Psoas muscle (tissue), 8 donors: ENCODE data around the gene NAE1. TPM values are rescaled to one million over a fixed set of nuclear protein-coding genes. Genes with fewer than 3 reads are reported as not detected.

ENCODE experiments used
- ATAC-seq, 4 donors: fragments of 200-7000 bp; cut with Tn5 transposase; one replicate each; pipeline ENCODE4 v1.9.1; 2020; ENCODE audit warnings: moderate library complexity in 3 of 4, mild to moderate bottlenecking in 2 of 4
- DNase-seq, 2 donors: peaks; one replicate each; pipeline ENCODE4 v3.0.0-alpha.2; 2020
- H3K27ac ChIP-seq: fragments of 200-600 bp; one replicate; pipeline ENCODE4 v1.8.0; 2022
- H3K27me3 ChIP-seq, 3 donors: fragments of 200-600 bp in 1 of 3; one replicate each; pipeline versions ENCODE4 v1.6.1 to v1.8.0; 2013 to 2022; ENCODE audit warnings: low read length in 2 of 3, mild to moderate bottlenecking in 2 of 3, moderate library complexity in 1 of 3; ENCODE audit not compliant: insufficient read depth in 3 of 3
- H3K36me3 ChIP-seq, 2 donors: fragments of 200-600 bp in 1 of 2; one replicate each; pipeline versions ENCODE4 v1.6.1 to v1.8.0; 2013 to 2022; ENCODE audit warnings: low read depth in 1 of 2, mild to moderate bottlenecking in 1 of 2, moderate library complexity in 1 of 2; ENCODE audit not compliant: insufficient read depth in 1 of 2
- H3K4me1 ChIP-seq: fragments of 200-600 bp; one replicate; pipeline ENCODE4 v1.8.0; 2022
- H3K4me3 ChIP-seq: fragments of 200-600 bp; one replicate; pipeline ENCODE4 v1.8.0; 2022; ENCODE audit warnings: mild to moderate bottlenecking
- H3K9me3 ChIP-seq: fragments of 200-600 bp; one replicate; pipeline ENCODE4 v1.8.0; 2022
- WGBS, 3 donors: extraction: QIAGEN DNeasy Blood & Tissue Kit; methylation state at CpG; one replicate each; pipeline versions ENCODE4 v1.1.6 to v1.1.7; 2013; 5-methylcytosine and 5-hydroxymethylcytosine counted together
- intact Hi-C, 2 donors: fragments of 100-400 bp; cut with DNase I; formaldehyde crosslinking; loops; one replicate each; pipeline versions ENCODE4 v1.11.0 to v1.14.2; 2022
- polyA plus RNA-seq, 3 donors: library from polyadenylated mRNA; stranded (reverse); fragments of 200-250 nt; gene quantifications; one replicate each; pipeline ENCODE4 v1.2.3, GENCODE V29; 2013
- total RNA-seq, 4 donors: library from RNA; stranded (reverse); fragmentation: NEBNext Ultra II Directional in 2 of 4; extraction: Animal tissue kit (Norgen Biotek cat#: 25700) in 2 of 4; gene quantifications; one replicate each; pipeline versions ENCODE4 v1.2.1 to v1.2.4, GENCODE V29; 2021 to 2023
- TF ChIP-seq, protein P1 (sequence below): fragments of 200-600 bp; IDR thresholded peaks from one replicate; pipeline ENCODE4 v1.8.0; 2022; ENCODE audit warnings: antibody characterized with exemption
- donor health status: healthy with polysubstance abuse.
- donor health status: DM: no; HTN: no; CAD: no; lungs with moderate emphysema.
- donor health status: Bipolar disorder and iron deficiency.
- donor health status: healthy.
- donor health status: DM: yes; HTN: yes; CAD: no.
- donor health status: DM: no; HTN: no; CAD: no.
- donor health status: DM: no; HTN: no; CAD: no.
- donor health status: DM: yes; HTN: yes; CAD: no.

The NAE1 gene
- total and polyA plus RNA-seq, 7 donors: 22.7 to 46.1 (median 30.9) TPM

DNA sequence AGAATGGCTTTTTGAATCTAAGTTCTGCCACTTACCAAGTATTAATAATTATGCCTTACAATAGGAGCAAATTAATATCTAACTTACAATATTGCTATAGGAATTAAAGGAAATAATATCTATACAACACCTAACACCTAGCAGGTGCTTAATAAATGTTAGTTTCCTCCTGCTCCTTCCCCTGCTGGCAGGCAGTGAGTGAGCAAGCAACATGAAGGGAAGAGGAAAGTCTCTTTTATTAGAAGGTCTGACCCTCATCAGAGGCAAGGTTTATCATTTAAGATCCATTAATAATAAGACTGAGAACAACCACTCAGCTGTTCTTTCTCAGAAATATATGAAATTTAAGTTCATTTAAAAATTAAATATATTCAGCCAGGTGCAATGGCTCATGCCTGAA lies 72.7 kb downstream of the NAE1 start:
- intact Hi-C loops: loop anchor here in 1 of 2 donors (10.0 kb wide), 2 partner anchors 93 to 353 kb away; no protein-coding TSS in a partner anchor
- ATAC-seq: no peak
- H3K27me3 ChIP-seq: no peaks in the 10 kb centered on the region

DNA sequence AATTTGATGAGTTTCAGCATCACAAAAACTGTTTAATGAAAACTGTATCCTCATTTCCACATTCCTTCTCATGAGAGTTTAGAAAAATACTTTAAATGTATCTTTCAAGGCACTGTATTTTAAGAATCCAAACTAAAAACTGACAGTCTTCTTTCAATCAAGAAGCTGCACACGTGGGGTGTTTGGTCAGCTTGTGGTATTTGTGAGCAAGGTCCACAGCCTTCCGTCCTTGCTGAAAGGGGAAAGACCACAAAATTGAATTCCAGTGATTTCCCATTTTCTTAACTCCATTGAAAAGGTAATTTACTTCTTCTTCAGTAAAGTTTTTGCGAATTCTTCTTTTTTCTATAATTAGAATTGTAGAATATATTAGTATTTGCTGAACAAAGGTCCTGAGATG lies 76.0 kb downstream of the NAE1 start:
- no peaks in the 10 kb centered on the region for H3K27me3 ChIP-seq
- peaks cover 0 to 2% of the 10 kb centered on the region in 2 donors for H3K36me3 ChIP-seq
- no peak overlapping the region for H3K27ac ChIP-seq
- 69 to 77% (median 75%) methylated on average over 3 of the region's 3 CpGs for WGBS, 3 donors
- DNase-seq (no peak), ATAC-seq (no peak)
- H3K9me3 ChIP-seq: no peaks in the 10 kb centered on the region
- H3K4me1 ChIP-seq: peaks cover 15% of the 10 kb centered on the region
- intact Hi-C loops: loop anchor here in 1 of 2 donors (10.0 kb wide), 2 partner anchors 90 to 350 kb away; no protein-coding TSS in a partner anchor
- H3K4me3 ChIP-seq: no peak overlapping the region
- TF ChIP-seq, protein P1, sequence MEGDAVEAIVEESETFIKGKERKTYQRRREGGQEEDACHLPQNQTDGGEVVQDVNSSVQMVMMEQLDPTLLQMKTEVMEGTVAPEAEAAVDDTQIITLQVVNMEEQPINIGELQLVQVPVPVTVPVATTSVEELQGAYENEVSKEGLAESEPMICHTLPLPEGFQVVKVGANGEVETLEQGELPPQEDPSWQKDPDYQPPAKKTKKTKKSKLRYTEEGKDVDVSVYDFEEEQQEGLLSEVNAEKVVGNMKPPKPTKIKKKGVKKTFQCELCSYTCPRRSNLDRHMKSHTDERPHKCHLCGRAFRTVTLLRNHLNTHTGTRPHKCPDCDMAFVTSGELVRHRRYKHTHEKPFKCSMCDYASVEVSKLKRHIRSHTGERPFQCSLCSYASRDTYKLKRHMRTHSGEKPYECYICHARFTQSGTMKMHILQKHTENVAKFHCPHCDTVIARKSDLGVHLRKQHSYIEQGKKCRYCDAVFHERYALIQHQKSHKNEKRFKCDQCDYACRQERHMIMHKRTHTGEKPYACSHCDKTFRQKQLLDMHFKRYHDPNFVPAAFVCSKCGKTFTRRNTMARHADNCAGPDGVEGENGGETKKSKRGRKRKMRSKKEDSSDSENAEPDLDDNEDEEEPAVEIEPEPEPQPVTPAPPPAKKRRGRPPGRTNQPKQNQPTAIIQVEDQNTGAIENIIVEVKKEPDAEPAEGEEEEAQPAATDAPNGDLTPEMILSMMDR: no peak

More for the DNA sequence above, 72.7 kb downstream of the NAE1 start:
- Histone ChIP-seq H3K9me3 (no peaks in the 10 kb centered on the region), H3K4me1 (no peaks in the 10 kb centered on the region), H3K4me3 (no peak overlapping the region), H3K27ac (no peak overlapping the region), H3K36me3 (no peaks in the 10 kb centered on the region)
- TF ChIP-seq, protein P1: no peak
- no peak for DNase-seq

DNA sequence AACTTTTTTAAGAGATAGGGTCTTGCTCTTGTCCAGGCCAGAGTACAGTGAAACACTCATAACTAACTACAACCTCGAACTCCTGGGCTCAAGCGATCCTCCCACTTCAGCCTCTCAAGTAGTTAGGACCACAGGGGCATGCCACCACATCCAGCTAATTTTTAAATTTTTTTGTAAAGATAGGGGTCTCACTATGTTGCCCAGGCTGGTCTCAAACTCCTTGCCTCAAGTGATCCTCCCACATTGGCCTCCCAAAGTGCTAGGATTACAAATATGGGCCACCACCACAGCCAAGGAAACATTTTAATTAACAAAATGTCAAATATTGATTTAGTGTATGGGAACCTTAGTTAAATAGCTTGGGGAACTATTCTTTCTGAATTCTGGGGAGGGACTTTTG lies 76.6 kb downstream of the NAE1 start:
- H3K27me3 ChIP-seq: no peaks in the 10 kb centered on the region
- TF ChIP-seq, protein P1: no peak
- H3K27ac ChIP-seq: no peak overlapping the region
- H3K9me3 ChIP-seq: no peaks in the 10 kb centered on the region
- ATAC-seq (no peak), DNase-seq (no peak)
- no peak overlapping the region for H3K4me3 ChIP-seq
- peaks cover 21% of the 10 kb centered on the region for H3K4me1 ChIP-seq
- H3K36me3 ChIP-seq: peaks cover 2 to 6% of the 10 kb centered on the region in 2 donors
- intact Hi-C loops: loop anchor here in 1 of 2 donors (10.0 kb wide), 2 partner anchors 89 to 349 kb away; no protein-coding TSS in a partner anchor
- 96 to 98% (median 97%) methylated on average over 2 of the region's 2 CpGs for WGBS, 3 donors

DNA sequence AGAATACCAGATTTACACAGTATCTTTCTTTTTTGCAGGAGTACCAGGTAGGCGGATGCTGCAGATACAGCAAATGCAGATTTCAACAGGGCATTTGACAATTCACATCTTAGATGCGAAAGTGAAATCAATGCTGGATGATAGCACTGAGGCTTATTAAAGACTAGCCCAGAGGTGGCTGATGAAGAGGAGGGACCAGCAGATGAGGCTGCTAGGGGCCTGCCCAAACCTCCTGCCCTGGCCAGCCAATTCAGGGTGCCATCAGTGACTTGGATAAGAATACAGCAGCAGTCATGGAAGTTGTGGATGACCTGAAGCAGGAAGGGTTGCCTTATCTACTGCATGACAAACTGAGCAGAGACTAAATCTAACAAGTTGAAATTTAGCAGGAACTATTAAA lies 77.8 kb downstream of the NAE1 start:
- DNase-seq (no peak), ATAC-seq (no peak)
- 89 to 99% (median 91%) methylated on average over 2 of the region's 2 CpGs for WGBS, 3 donors
- intact Hi-C loops: loop anchor here in 1 of 2 donors (10.0 kb wide), 2 partner anchors 88 to 348 kb away; no protein-coding TSS in a partner anchor
- TF ChIP-seq, protein P1: no peak
- H3K27ac ChIP-seq: no peak overlapping the region
- H3K9me3 ChIP-seq: no peaks in the 10 kb centered on the region
- peaks cover 25% of the 10 kb centered on the region for H3K4me1 ChIP-seq
- H3K27me3 ChIP-seq: no peaks in the 10 kb centered on the region
- H3K4me3 ChIP-seq: no peak overlapping the region
- peaks cover 2 to 18% of the 10 kb centered on the region in 2 donors for H3K36me3 ChIP-seq

Other genes with a start within 250 kb of the NAE1 start
- 1 to 10 TPM; 3.9 to 7.6 (median 5.2) TPM for gene CMTM3, start 226.3 kb downstream of the NAE1 start, total RNA-seq
- 1 to 10 TPM; 2.6 to 5.9 (median 3.5) TPM for gene CMTM3, start 226.3 kb downstream of the NAE1 start, polyA plus RNA-seq
- gene CMTM4, start 134.2 kb downstream of the NAE1 start, total RNA-seq: 10 to 100 TPM in 1 of 4 donors, 1 to 10 TPM in 3; 7.7 to 10.3 (median 9.1) TPM
- 1 to 10 TPM; 2.3 to 4.1 (median 2.4) TPM for gene CMTM4, start 134.2 kb downstream of the NAE1 start, polyA plus RNA-seq
- gene DYNC1LI2, start 79.4 kb downstream of the NAE1 start, total RNA-seq: 10 to 100 TPM; 60.4 to 68.7 (median 64.8) TPM
- gene DYNC1LI2, start 79.4 kb downstream of the NAE1 start, polyA plus RNA-seq: 10 to 100 TPM; 30.8 to 76.0 (median 38.3) TPM
- under 1 TPM in 1 of 4 donors, not detected in 3; 0.26 TPM for gene TERB1, start 29.4 kb downstream of the NAE1 start, total RNA-seq
- gene TERB1, start 29.4 kb downstream of the NAE1 start, polyA plus RNA-seq: not detected
- gene CA7, start 13.4 kb upstream of the NAE1 start, total RNA-seq: not detected
- under 1 TPM in 1 of 3 donors, not detected in 2; 0.05 TPM for gene CA7, start 13.4 kb upstream of the NAE1 start, polyA plus RNA-seq
- 1 to 10 TPM; 3.0 to 5.2 (median 4.3) TPM for gene PDP2, start 49.5 kb upstream of the NAE1 start, total RNA-seq
- gene PDP2, start 49.5 kb upstream of the NAE1 start, polyA plus RNA-seq: 1 to 10 TPM; 1.0 to 2.5 (median 2.0) TPM
- gene CDH16, start 87.9 kb upstream of the NAE1 start, total RNA-seq: 1 to 10 TPM in 1 of 4 donors, under 1 TPM in 1, not detected in 2; 0.53 to 3.3 TPM
- under 1 TPM; 0.65 to 0.78 (median 0.75) TPM for gene CDH16, start 87.9 kb upstream of the NAE1 start, polyA plus RNA-seq
- gene RRAD, start 94.6 kb upstream of the NAE1 start, total RNA-seq: 1,000 to 10,000 TPM in 1 of 4 donors, 100 to 1,000 TPM in 3; 164 to 2,869 (median 749) TPM
- gene RRAD, start 94.6 kb upstream of the NAE1 start, polyA plus RNA-seq: 100 to 1,000 TPM; 168 to 304 (median 293) TPM
- gene CIAO2B, start 103.4 kb upstream of the NAE1 start, total RNA-seq: 100 to 1,000 TPM; 145 to 346 (median 248) TPM
- gene CIAO2B, start 103.4 kb upstream of the NAE1 start, polyA plus RNA-seq: 100 to 1,000 TPM; 431 to 818 (median 460) TPM
- 10 to 100 TPM; 22.7 to 92.8 (median 57.6) TPM for gene CES2, start 104.5 kb upstream of the NAE1 start, total RNA-seq
- gene CES2, start 104.5 kb upstream of the NAE1 start, polyA plus RNA-seq: 10 to 100 TPM; 12.8 to 22.4 (median 21.6) TPM
- 10 to 100 TPM in 3 of 4 donors, 1 to 10 TPM in 1; 9.7 to 15.2 (median 13.5) TPM for gene CES3, start 130.3 kb upstream of the NAE1 start, total RNA-seq
- 1 to 10 TPM in 2 of 3 donors, under 1 TPM in 1; 0.48 to 8.7 (median 8.5) TPM for gene CES3, start 130.3 kb upstream of the NAE1 start, polyA plus RNA-seq
- 10 to 100 TPM in 2 of 4 donors, 1 to 10 TPM in 2; 6.0 to 41.3 (median 10.4) TPM for gene CES4A, start 157.6 kb upstream of the NAE1 start, total RNA-seq
- gene CES4A, start 157.6 kb upstream of the NAE1 start, polyA plus RNA-seq: 1 to 10 TPM; 4.2 to 5.5 (median 4.4) TPM
- 10 to 100 TPM; 32.2 to 66.1 (median 56.7) TPM for gene CBFB, start 198.2 kb upstream of the NAE1 start, total RNA-seq
- 10 to 100 TPM; 24.3 to 56.3 (median 51.4) TPM for gene CBFB, start 198.2 kb upstream of the NAE1 start, polyA plus RNA-seq